ENCODE data around the gene CLPX.

The CLPX gene

GRCh38 chr15:65217526-65218482, 32.7 kb upstream of the CLPX start:
- H3K27me3 ChIP-seq (ENCODE audit: insufficient read depth, low read length, poor library complexity, severe bottlenecking), result no peaks in the 10 kb centered on the region
- no peak overlapping the region for H2AFZ ChIP-seq (ENCODE audit: low read length)
- H3K4me2 ChIP-seq (ENCODE audit: low read depth, low read length, poor library complexity, severe bottlenecking), result no peak overlapping the region
- H3K4me1 ChIP-seq (ENCODE audit: insufficient read depth, low read length, poor library complexity, severe bottlenecking), result no peaks in the 10 kb centered on the region
- H3K79me2 ChIP-seq (ENCODE audit: insufficient read depth, low read length), result no peaks in the 10 kb centered on the region
- TF ChIP-seq, protein P1, sequence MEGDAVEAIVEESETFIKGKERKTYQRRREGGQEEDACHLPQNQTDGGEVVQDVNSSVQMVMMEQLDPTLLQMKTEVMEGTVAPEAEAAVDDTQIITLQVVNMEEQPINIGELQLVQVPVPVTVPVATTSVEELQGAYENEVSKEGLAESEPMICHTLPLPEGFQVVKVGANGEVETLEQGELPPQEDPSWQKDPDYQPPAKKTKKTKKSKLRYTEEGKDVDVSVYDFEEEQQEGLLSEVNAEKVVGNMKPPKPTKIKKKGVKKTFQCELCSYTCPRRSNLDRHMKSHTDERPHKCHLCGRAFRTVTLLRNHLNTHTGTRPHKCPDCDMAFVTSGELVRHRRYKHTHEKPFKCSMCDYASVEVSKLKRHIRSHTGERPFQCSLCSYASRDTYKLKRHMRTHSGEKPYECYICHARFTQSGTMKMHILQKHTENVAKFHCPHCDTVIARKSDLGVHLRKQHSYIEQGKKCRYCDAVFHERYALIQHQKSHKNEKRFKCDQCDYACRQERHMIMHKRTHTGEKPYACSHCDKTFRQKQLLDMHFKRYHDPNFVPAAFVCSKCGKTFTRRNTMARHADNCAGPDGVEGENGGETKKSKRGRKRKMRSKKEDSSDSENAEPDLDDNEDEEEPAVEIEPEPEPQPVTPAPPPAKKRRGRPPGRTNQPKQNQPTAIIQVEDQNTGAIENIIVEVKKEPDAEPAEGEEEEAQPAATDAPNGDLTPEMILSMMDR (conservative IDR thresholded peaks at IDR 0.05; ENCODE audit: low read length), result no peak
- TF ChIP-seq EZH2phosphoT487 (IDR thresholded peaks at IDR 0.05; ENCODE audit: borderline replicate concordance), result no peak
- H3K9ac ChIP-seq (ENCODE audit: low read depth, low read length, poor library complexity, severe bottlenecking), result no peak overlapping the region
- H3K4me3 ChIP-seq (ENCODE audit: low read length, poor library complexity, severe bottlenecking), result no peak overlapping the region
- no peaks in the 10 kb centered on the region for H3F3A ChIP-seq (ENCODE audit: low read depth)
- no peaks in the 10 kb centered on the region for H3K9me2 ChIP-seq (replicated peaks; ENCODE audit: low read depth, low read length)
- no peaks in the 10 kb centered on the region for H4K20me1 ChIP-seq (ENCODE audit: insufficient read depth, low read length, poor library complexity, severe bottlenecking)
- no peaks in the 10 kb centered on the region for H3K9me3 ChIP-seq (ENCODE audit: insufficient read depth, low read depth, low read length)
- no peaks in the 10 kb centered on the region for H3K36me3 ChIP-seq (ENCODE audit: insufficient read depth, low read length)

- H3K4me3 ChIP-seq (ENCODE audit: low read length, poor library complexity, severe bottlenecking), result no peak overlapping the region
- H2AFZ ChIP-seq (ENCODE audit: low read length), result no peak overlapping the region
- H4K20me1 ChIP-seq (ENCODE audit: insufficient read depth, low read length, poor library complexity, severe bottlenecking), result no peaks in the 10 kb centered on the region
- no peaks in the 10 kb centered on the region for H3K79me2 ChIP-seq (ENCODE audit: insufficient read depth, low read length)
- H3K4me1 ChIP-seq (ENCODE audit: insufficient read depth, low read length, poor library complexity, severe bottlenecking), result no peaks in the 10 kb centered on the region
- no peak overlapping the region for H3K9ac ChIP-seq (ENCODE audit: low read depth, low read length, poor library complexity, severe bottlenecking)
- no peaks in the 10 kb centered on the region for H3K36me3 ChIP-seq (ENCODE audit: insufficient read depth, low read length)
- no peaks in the 10 kb centered on the region for H3K27me3 ChIP-seq (ENCODE audit: insufficient read depth, low read length, poor library complexity, severe bottlenecking)
- H3F3A ChIP-seq (ENCODE audit: low read depth), result no peaks in the 10 kb centered on the region
- no peak overlapping the region for H3K4me2 ChIP-seq (ENCODE audit: low read depth, low read length, poor library complexity, severe bottlenecking)
- TF ChIP-seq EZH2phosphoT487 (IDR thresholded peaks at IDR 0.05; ENCODE audit: borderline replicate concordance), result no peak
- TF ChIP-seq, protein P1 (conservative IDR thresholded peaks at IDR 0.05; ENCODE audit: low read length), result no peak
- no peaks in the 10 kb centered on the region for H3K9me3 ChIP-seq (ENCODE audit: insufficient read depth, low read depth, low read length)
- no peaks in the 10 kb centered on the region for H3K9me2 ChIP-seq (replicated peaks; ENCODE audit: low read depth, low read length)
Observed at GRCh38 chr15:65215496-65215895, 30.4 kb upstream of the CLPX start.

GRCh38 chr15:65214010-65214409, 28.9 kb upstream of the CLPX start:
- H3K9ac ChIP-seq (ENCODE audit: low read depth, low read length, poor library complexity, severe bottlenecking), result no peak overlapping the region
- no peaks in the 10 kb centered on the region for H4K20me1 ChIP-seq (ENCODE audit: insufficient read depth, low read length, poor library complexity, severe bottlenecking)
- H3F3A ChIP-seq (ENCODE audit: low read depth), result no peaks in the 10 kb centered on the region
- H3K4me2 ChIP-seq (ENCODE audit: low read depth, low read length, poor library complexity, severe bottlenecking), result no peak overlapping the region
- H3K9me3 ChIP-seq (ENCODE audit: insufficient read depth, low read depth, low read length), result no peaks in the 10 kb centered on the region
- H3K4me3 ChIP-seq (ENCODE audit: low read length, poor library complexity, severe bottlenecking), result no peak overlapping the region
- H3K36me3 ChIP-seq (ENCODE audit: insufficient read depth, low read length), result no peaks in the 10 kb centered on the region
- no peak overlapping the region for H2AFZ ChIP-seq (ENCODE audit: low read length)
- H3K27me3 ChIP-seq (ENCODE audit: insufficient read depth, low read length, poor library complexity, severe bottlenecking), result no peaks in the 10 kb centered on the region
- no peaks in the 10 kb centered on the region for H3K79me2 ChIP-seq (ENCODE audit: insufficient read depth, low read length)
- no peaks in the 10 kb centered on the region for H3K4me1 ChIP-seq (ENCODE audit: insufficient read depth, low read length, poor library complexity, severe bottlenecking)
- TF ChIP-seq, protein P1 (conservative IDR thresholded peaks at IDR 0.05; ENCODE audit: low read length), result no peak
- no peak for TF ChIP-seq EZH2phosphoT487 (IDR thresholded peaks at IDR 0.05; ENCODE audit: borderline replicate concordance)
- no peaks in the 10 kb centered on the region for H3K9me2 ChIP-seq (replicated peaks; ENCODE audit: low read depth, low read length)
